Vagina (tissue), 2 donors: ENCODE results near the gene DNAJB8.

Source experiments
- POLR2A ChIP-seq, 2 donors: fragments of 450-650 bp; IDR thresholded peaks; one replicate each; pipeline ENCODE4 v1.6.1; 2017; ENCODE audit warnings: antibody characterized with exemption in 2 of 2, mild to moderate bottlenecking in 2 of 2, moderate library complexity in 2 of 2
- TF ChIP-seq, protein P1 (sequence below), 3 experiments: fragments of 450-650 bp in 2 of 3; fragments of 200-600 bp in 1 of 3; sonication (generic) in 1 of 3; IDR thresholded peaks; one replicate each; pipeline ENCODE4 v1.5.1; 2017 to 2019; ENCODE audit warnings: antibody characterized with exemption in 3 of 3, mild to moderate bottlenecking in 2 of 3, moderate library complexity in 2 of 3

DNA sequence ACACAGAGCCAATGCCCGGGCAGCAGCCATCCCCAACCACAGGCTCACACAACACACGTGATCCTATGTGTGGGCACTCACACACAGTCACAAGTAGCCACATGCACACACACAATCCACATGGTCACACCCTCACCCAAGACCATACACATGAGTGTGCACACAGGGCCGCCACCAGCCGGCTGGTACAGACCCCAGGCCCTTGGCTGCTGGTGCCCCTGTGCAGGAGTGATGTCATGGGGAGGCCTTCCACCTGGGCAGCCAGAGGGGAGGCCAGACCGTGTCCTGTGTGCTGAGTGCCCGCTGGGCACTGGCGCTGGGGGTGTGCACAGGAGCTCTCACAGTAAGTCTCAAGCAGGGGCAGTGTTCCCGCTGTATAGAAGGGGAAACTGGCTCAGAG is 36.9 kb downstream of the DNAJB8 start:
- TF ChIP-seq POLR2A (IDR thresholded peaks at IDR 0.05) = no peak
- TF ChIP-seq, protein P1, sequence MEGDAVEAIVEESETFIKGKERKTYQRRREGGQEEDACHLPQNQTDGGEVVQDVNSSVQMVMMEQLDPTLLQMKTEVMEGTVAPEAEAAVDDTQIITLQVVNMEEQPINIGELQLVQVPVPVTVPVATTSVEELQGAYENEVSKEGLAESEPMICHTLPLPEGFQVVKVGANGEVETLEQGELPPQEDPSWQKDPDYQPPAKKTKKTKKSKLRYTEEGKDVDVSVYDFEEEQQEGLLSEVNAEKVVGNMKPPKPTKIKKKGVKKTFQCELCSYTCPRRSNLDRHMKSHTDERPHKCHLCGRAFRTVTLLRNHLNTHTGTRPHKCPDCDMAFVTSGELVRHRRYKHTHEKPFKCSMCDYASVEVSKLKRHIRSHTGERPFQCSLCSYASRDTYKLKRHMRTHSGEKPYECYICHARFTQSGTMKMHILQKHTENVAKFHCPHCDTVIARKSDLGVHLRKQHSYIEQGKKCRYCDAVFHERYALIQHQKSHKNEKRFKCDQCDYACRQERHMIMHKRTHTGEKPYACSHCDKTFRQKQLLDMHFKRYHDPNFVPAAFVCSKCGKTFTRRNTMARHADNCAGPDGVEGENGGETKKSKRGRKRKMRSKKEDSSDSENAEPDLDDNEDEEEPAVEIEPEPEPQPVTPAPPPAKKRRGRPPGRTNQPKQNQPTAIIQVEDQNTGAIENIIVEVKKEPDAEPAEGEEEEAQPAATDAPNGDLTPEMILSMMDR (IDR thresholded peaks at IDR 0.05) = no peak
